ENCODE data around the gene MOGAT2.

The MOGAT2 gene

DNA sequence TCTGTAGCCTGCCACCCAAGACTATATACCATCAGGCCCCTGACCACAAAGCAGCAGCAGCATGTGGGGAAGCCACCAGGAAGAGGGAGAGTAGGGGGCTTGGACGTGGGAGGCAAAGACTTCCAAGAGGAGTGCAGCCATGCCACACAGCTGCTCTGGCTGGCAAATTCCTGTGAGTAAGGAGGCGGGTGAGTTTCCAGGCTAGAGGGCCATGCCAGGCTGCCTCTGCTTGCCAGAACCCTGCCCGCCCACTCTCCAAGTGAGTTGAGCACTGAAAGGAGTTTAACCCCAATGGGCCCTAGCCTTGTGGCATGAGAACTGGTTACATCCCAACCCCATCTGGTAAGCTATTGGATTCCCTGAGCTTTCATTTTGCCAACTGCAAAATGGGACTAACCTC is 46.2 kb downstream of the MOGAT2 start:
- Histone ChIP-seq H3K9ac (ENCODE audit: low read depth, low read length) (no peak overlapping the region), H3K4me3 (ENCODE audit: low read length) (no peak overlapping the region), H3K4me1 (ENCODE audit: insufficient read depth, low read length) (peaks cover 4% of the 10 kb centered on the region; the same call in 1 of the 2 replicates), H3K27ac (ENCODE audit: low read length) (no peak overlapping the region), H3K36me3 (ENCODE audit: insufficient read depth, low read depth, low read length) (no peaks in the 10 kb centered on the region), H3K9me3 (ENCODE audit: insufficient read depth, low read depth, low read length) (no peaks in the 10 kb centered on the region), H3K27me3 (ENCODE audit: insufficient read depth, low read length) (peaks cover 41% of the 10 kb centered on the region)

DNA sequence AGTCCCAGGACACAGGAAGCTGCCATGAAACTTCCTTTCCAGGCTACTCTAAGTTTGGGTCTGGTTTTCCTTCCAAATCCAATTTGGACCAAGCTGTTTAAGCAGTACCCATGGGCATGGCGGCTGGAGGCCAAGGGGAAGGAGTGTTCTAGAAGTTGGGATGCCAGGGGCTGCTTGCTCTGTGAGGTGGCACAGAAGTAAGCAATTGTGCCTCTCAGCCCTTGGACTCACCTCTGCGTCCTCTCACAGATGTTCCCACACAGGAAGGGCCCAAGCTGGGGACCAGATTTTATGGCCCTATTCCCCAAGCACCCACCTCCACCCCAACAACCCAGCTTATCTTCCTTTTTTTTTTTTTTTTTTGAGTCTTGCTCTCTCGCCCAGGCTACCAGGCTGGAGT is 47.5 kb downstream of the MOGAT2 start:
- no peaks in the 10 kb centered on the region for H3K9me3 ChIP-seq (ENCODE audit: insufficient read depth, low read depth, low read length)
- H3K36me3 ChIP-seq (ENCODE audit: insufficient read depth, low read depth, low read length) = no peaks in the 10 kb centered on the region
- no peak overlapping the region for H3K4me3 ChIP-seq (ENCODE audit: low read length)
- peaks cover 53% of the 10 kb centered on the region for H3K27me3 ChIP-seq (ENCODE audit: insufficient read depth, low read length)
- no peak overlapping the region for H3K9ac ChIP-seq (ENCODE audit: low read depth, low read length)
- H3K4me1 ChIP-seq (ENCODE audit: insufficient read depth, low read length) = peaks cover 8% of the 10 kb centered on the region; the same call in 1 of the 2 replicates
- no peak overlapping the region for H3K27ac ChIP-seq (ENCODE audit: low read length)

DNA sequence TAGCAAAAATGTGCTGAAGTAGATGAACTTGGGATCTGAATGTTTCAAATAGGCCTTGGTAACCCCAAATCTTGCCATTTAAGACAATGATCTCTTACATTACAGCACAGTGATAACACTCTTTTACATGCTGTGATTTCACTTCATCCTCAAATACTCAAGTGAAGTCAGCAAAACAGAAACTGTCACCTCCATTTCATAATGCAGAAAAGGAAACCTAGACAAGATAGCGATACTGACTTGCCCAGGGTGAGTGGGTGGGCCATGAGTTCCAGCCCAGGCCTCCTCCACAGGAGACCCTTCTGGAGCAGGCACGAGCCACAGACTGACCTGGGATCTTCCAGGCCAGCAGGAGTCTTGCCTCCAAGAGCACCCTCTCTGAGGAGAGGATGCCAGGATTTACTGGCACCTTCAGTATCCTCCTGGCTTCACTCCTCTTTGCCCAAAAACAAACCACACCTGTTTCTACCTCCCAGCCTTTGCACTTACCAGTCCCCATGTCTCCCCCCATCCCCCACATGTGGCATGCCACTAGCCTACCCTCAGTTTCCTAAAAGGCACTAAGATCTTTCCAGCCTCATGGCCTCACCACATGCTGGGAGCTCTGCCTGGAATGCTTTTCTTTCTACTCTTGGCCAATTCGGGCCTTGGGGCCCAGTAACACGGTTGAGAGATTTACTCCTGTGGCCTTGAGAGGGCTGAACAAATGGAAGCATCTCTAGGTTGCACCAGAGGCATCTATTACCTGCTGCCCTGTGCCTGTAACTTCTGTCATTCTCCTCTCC is 49.0 kb downstream of the MOGAT2 start:
- Histone ChIP-seq H3K27me3 (ENCODE audit: insufficient read depth, low read length) (peaks cover 69% of the 10 kb centered on the region), H3K9ac (ENCODE audit: low read depth, low read length) (no peak overlapping the region), H3K4me1 (ENCODE audit: insufficient read depth, low read length) (peaks cover 8% of the 10 kb centered on the region; the same call in 1 of the 2 replicates), H3K27ac (ENCODE audit: low read length) (no peak overlapping the region), H3K4me3 (ENCODE audit: low read length) (no peak overlapping the region), H3K36me3 (ENCODE audit: insufficient read depth, low read depth, low read length) (no peaks in the 10 kb centered on the region), H3K9me3 (ENCODE audit: insufficient read depth, low read depth, low read length) (no peaks in the 10 kb centered on the region)

DNA sequence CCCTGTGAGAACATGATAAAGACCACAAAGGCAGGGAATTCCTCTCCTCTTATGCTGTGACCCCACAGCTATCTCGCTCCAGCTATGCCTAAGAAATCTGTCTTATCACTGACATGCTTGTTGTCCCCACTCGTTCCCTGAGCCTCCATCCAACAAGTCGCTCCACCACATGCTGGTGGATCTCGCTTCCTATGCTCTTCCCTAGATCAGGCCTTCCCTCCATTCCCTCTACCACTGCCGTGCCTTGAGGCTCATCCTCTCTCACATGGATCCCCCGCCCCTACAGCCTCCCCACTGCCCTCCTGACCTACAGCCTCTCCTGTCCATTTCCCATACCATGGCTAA is 49.6 kb downstream of the MOGAT2 start:
- H3K9ac ChIP-seq (ENCODE audit: low read depth, low read length) = no peak overlapping the region
- H3K27me3 ChIP-seq (ENCODE audit: insufficient read depth, low read length) = peaks cover 74% of the 10 kb centered on the region
- no peaks in the 10 kb centered on the region for H3K9me3 ChIP-seq (ENCODE audit: insufficient read depth, low read depth, low read length)
- H3K4me1 ChIP-seq (ENCODE audit: insufficient read depth, low read length) = peaks cover 8% of the 10 kb centered on the region; the same call in 1 of the 2 replicates
- H3K27ac ChIP-seq (ENCODE audit: low read length) = no peak overlapping the region
- H3K4me3 ChIP-seq (ENCODE audit: low read length) = no peak overlapping the region
- no peaks in the 10 kb centered on the region for H3K36me3 ChIP-seq (ENCODE audit: insufficient read depth, low read depth, low read length)

DNA sequence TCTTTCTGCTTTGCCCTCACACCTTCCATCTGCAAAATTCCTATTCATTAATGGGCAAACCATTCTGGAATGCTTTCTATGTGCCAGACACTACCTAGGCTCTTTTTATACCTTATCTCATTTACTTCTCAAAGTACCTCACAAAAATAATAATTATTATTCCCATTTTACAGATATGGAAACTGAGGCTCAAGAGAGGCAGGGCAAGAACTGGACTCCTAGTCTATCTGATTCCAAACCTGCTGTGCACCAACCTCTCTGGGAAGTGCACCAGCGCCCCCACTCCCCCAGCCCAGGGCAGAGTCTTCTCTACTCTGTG is 50.1 kb downstream of the MOGAT2 start:
- Histone ChIP-seq H3K27ac (ENCODE audit: low read length) (no peak overlapping the region), H3K27me3 (ENCODE audit: insufficient read depth, low read length) (peaks cover 79% of the 10 kb centered on the region), H3K36me3 (ENCODE audit: insufficient read depth, low read depth, low read length) (no peaks in the 10 kb centered on the region), H3K4me1 (ENCODE audit: insufficient read depth, low read length) (peaks cover 8% of the 10 kb centered on the region; the same call in 1 of the 2 replicates), H3K9ac (ENCODE audit: low read depth, low read length) (no peak overlapping the region), H3K4me3 (ENCODE audit: low read length) (no peak overlapping the region; the same call in 1 of the 2 replicates), H3K9me3 (ENCODE audit: insufficient read depth, low read depth, low read length) (no peaks in the 10 kb centered on the region)

DNA sequence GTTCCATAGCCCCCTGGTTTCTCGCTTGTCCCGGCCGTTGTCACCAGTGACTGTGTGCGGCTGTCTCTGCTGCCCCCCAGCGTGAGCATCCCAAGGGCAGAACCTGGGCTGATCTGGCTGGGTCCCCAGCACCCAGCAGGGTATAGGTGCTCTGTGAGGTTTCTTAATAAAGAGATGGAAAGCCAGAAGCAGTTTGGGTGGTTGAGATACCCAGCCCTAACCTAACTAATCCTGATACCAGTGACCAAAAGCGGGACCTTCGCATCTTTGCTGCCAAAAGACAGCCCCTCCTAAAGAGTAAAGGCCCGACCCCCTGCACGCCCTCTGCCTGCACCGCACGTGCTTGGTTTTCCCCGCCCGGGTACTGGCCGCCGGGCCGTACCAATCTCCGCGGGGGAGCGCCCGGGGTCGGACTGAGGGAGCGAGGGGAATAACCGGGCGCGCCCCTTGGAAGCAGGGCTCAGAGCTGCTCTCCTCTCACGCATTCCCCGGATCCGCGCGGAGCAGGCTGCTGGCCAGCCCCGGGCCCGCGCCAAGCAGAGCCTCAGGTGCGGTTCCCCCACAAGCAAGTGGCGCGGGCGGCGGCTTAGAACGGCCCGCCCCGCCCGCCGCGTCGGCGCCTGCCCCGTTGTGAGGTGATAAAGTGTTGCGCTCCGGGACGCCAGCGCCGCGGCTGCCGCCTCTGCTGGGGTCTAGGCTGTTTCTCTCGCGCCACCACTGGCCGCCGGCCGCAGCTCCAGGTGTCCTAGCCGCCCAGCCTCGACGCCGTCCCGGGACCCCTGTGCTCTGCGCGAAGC is 50.7 kb downstream of the MOGAT2 start, which contains the start of gene DGAT2:
TSS of gene DGAT2 (plus strand) at position 667 of the 797 bp plus-strand sequence. CDS start 214 bp downstream, outside the sequence.
- Histone ChIP-seq H3K4me1 (ENCODE audit: insufficient read depth, low read length) (peaks cover 8% of the 10 kb centered on the region; the same call in 1 of the 2 replicates), H3K36me3 (ENCODE audit: insufficient read depth, low read depth, low read length) (no peaks in the 10 kb centered on the region), H3K27ac (ENCODE audit: low read length) (no peak within 1 kb of the TSS), H3K9ac (ENCODE audit: low read depth, low read length) (peak within 1 kb of the TSS; percentile 67; the same call in 1 of the 2 replicates), H3K9me3 (ENCODE audit: insufficient read depth, low read depth, low read length) (no peaks in the 10 kb centered on the region), H3K4me3 (ENCODE audit: low read length) (peak within 1 kb of the TSS; percentile 62), H3K27me3 (ENCODE audit: insufficient read depth, low read length) (peaks cover 85% of the 10 kb centered on the region)

DNA sequence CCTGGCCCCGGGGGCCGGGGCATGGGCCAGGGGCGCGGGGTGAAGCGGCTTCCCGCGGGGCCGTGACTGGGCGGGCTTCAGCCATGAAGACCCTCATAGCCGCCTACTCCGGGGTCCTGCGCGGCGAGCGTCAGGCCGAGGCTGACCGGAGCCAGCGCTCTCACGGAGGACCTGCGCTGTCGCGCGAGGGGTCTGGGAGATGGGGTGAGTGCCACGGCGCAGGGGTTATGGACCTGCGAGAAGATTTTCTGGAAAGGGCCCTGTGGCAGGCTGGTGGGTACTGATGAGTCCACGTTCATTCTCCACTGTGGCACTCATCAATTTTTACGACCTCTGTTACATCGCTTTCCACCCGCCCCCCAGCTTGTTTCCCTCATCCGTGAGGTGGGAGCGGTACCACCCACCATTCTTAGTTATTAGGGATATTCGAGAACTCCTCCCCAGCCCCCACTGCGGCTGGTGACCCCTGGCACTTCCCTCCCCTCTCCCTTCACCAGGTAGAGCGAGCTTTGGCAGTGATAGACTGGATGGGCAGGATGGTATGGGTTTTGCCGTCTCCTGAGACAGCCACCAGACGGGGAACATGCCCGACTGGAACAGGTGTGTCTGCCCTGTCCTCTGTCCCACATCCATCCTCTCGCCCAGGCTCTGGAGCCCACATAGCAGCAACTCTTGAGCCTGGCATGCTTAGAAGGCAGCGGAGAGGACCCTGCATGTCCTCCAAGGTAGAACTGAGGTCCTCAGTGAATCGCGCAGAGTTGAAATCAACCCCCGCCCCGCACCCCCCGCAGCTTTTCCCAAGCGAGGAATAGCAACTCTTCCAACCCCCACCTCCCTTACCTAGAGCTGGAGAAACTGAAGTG is 51.5 kb downstream of the MOGAT2 start:
- Histone ChIP-seq H3K4me1 (ENCODE audit: insufficient read depth, low read length) (peaks cover 8% of the 10 kb centered on the region; the same call in 1 of the 2 replicates), H3K27ac (ENCODE audit: low read length) (no peak overlapping the region), H3K4me3 (ENCODE audit: low read length) (peak overlapping the region; percentile 62), H3K27me3 (ENCODE audit: insufficient read depth, low read length) (peaks cover 88% of the 10 kb centered on the region), H3K9me3 (ENCODE audit: insufficient read depth, low read depth, low read length) (no peaks in the 10 kb centered on the region), H3K36me3 (ENCODE audit: insufficient read depth, low read depth, low read length) (no peaks in the 10 kb centered on the region), H3K9ac (ENCODE audit: low read depth, low read length) (peak overlapping the region; percentile 67; the same call in 1 of the 2 replicates)

DNA sequence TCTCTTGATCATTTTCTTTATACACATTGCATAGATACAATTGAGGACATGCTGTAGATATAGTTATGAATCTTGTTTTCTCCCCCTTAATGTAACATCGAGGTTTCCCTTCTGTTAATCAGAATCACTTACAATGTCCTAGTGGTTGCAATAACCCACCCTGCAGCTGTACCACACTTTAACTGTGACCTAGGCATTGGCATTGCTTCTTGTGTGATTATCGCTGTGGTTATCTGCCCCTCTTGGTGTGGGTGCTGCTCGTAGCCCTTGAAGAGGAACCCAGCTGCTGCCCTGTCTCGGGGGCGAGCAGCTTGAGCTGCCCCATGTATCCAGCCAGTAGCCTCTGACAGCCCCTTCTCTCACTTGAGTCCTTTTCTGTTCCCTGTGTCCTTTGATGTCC is 52.5 kb downstream of the MOGAT2 start:
- peak overlapping the region; percentile 62; the same call in 1 of the 2 replicates for H3K4me3 ChIP-seq (ENCODE audit: low read length)
- no peaks in the 10 kb centered on the region for H3K9me3 ChIP-seq (ENCODE audit: insufficient read depth, low read depth, low read length)
- peaks cover 15% of the 10 kb centered on the region; the same call in 1 of the 2 replicates for H3K4me1 ChIP-seq (ENCODE audit: insufficient read depth, low read length)
- H3K27me3 ChIP-seq (ENCODE audit: insufficient read depth, low read length) = peaks cover 84% of the 10 kb centered on the region
- H3K36me3 ChIP-seq (ENCODE audit: insufficient read depth, low read depth, low read length) = no peaks in the 10 kb centered on the region
- H3K27ac ChIP-seq (ENCODE audit: low read length) = no peak overlapping the region
- H3K9ac ChIP-seq (ENCODE audit: low read depth, low read length) = no peak overlapping the region

DNA sequence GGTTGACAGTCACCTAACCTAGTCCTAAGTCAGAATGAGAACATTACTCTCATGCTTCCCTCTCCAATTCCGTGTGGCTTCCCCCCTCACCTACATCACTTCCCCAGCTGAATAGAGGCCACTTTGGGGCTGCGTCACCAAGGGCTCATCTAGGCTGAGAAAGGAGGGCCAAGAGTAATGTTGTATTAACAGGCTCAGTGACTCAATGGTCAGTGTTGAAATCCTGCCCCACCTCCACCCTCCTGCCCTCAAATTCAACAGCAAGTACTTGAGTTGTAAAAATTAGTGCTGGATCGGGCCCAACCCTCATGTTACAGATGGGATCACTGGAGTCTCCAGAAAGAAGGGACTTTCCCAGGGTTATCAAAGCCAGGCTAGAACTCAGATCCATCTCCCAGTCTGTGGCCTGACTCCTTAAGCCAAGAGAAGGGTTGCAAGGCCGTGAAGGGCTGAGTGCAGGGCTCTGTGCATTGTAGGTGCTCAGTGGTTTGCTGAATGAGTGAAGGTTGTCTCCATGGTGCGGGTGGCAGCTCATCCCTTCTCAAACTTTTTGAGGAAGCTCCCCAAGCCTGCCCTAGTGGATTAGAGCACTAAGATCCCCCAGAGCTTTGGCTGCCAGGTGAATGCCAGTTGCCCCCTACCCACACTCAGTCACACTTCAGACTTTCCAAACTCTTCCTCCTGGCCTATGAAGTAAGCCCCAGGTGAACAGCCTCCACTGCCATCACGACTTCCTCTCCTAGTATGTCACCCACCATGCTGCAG is 54.2 kb downstream of the MOGAT2 start:
- no peak overlapping the region for H3K9ac ChIP-seq (ENCODE audit: low read depth, low read length)
- H3K36me3 ChIP-seq (ENCODE audit: insufficient read depth, low read depth, low read length) = no peaks in the 10 kb centered on the region
- H3K9me3 ChIP-seq (ENCODE audit: insufficient read depth, low read depth, low read length) = no peaks in the 10 kb centered on the region
- H3K4me1 ChIP-seq (ENCODE audit: insufficient read depth, low read length) = peaks cover 21% of the 10 kb centered on the region; the same call in 1 of the 2 replicates
- peaks cover 76% of the 10 kb centered on the region for H3K27me3 ChIP-seq (ENCODE audit: insufficient read depth, low read length)
- no peak overlapping the region for H3K4me3 ChIP-seq (ENCODE audit: low read length)
- no peak overlapping the region for H3K27ac ChIP-seq (ENCODE audit: low read length)

DNA sequence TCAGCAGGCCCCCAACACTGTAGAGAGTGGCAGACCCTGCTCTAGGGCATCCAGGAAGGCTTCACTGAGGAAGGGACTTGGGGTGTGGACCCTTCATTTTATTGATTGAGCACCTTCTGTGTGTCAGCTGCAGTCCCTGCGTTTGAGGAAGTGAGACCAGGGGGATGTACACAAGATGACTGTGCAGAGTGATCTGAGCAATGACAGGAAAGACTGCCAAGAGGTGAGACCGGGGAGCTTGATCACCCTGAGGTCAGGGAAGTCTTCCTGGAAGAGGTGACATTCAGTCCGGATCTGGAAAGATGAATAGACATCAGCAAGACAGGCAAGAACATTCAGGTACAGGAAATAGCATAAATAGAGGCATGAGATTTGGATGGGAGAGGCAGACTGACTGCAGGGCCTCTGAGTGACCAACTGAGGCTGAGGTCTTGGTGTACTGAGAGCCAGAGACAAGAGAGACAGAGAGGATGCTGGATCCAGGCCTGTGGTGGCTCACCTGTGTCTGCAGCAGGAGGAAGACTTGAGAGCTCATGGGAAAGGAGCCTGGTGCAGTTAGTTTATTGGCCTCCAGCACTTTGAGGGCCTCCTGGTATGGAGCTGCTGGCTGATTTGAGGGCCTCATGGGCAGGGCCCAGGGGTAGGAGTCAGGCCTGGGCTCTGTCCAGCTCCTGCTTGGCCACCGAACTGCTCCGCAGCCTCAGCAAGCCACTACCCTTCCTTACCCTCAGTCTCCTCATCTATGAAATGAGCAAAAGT is 56.1 kb downstream of the MOGAT2 start:
- no peaks in the 10 kb centered on the region for H3K9me3 ChIP-seq (ENCODE audit: insufficient read depth, low read depth, low read length)
- peaks cover 57% of the 10 kb centered on the region for H3K27me3 ChIP-seq (ENCODE audit: insufficient read depth, low read length)
- no peak overlapping the region for H3K4me3 ChIP-seq (ENCODE audit: low read length)
- H3K9ac ChIP-seq (ENCODE audit: low read depth, low read length) = no peak overlapping the region
- H3K27ac ChIP-seq (ENCODE audit: low read length) = no peak overlapping the region
- peaks cover 18% of the 10 kb centered on the region; the same call in 1 of the 2 replicates for H3K4me1 ChIP-seq (ENCODE audit: insufficient read depth, low read length)
- H3K36me3 ChIP-seq (ENCODE audit: insufficient read depth, low read depth, low read length) = no peaks in the 10 kb centered on the region
